ENCODE data around the gene FRMD4A.

GRCh38 chr10:14163377-14164086 is 167.2 kb downstream of the FRMD4A start:
- TF ChIP-seq CTCF (IDR thresholded peaks at IDR 0.05), result no peak
- no peak for TF ChIP-seq POLR2A (IDR thresholded peaks at IDR 0.05)

All from heart left ventricle (tissue), 13 donors.